CD4-positive, alpha-beta T cell treated with Interleukin-6 for 4 hours (primary cell): ENCODE results near the gene SMYD2.

ENCODE experiments used
- DNase-seq: peaks from one replicate; pipeline ENCODE4 v3.0.0-alpha.2; 2020; ENCODE audit warnings: mixed read lengths

SMYD2 gene

GRCh38 chr1:214329470-214330220, 48.7 kb downstream of the SMYD2 start:
- no peak for DNase-seq

- DNase-seq: no peak
These were observed 49.3 kb downstream of the SMYD2 start for GRCh38 chr1:214330222-214330621.

DNA sequence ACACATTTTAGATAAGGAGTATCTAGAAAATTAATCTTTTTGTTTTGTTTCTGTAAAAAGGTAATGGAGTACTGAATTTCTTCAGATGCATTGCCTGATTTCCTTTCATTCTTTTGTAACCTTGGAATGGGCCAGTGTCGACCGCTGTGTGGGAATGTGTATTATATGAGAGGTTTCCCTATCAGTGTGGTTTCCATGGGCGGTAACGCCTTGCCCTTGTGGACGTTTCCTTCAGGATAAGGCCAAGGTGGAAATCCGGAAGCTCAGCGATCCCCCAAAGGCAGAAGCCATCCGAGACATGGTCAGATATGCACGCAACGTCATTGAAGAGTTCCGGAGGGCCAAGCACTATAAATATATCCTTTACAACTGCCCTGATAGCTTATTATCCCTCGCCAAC, 49.8 kb downstream of the SMYD2 start:
- no peak for DNase-seq

GRCh38 chr1:214331180-214331579, 50.2 kb downstream of the SMYD2 start:
- no peak for DNase-seq

- DNase-seq: peak; percentile 61
These were observed 51.0 kb downstream of the SMYD2 start for GRCh38 chr1:214331827-214332423.

GRCh38 chr1:214332946-214333798, 52.2 kb downstream of the SMYD2 start:
- peak; percentile 41 for DNase-seq

DNA sequence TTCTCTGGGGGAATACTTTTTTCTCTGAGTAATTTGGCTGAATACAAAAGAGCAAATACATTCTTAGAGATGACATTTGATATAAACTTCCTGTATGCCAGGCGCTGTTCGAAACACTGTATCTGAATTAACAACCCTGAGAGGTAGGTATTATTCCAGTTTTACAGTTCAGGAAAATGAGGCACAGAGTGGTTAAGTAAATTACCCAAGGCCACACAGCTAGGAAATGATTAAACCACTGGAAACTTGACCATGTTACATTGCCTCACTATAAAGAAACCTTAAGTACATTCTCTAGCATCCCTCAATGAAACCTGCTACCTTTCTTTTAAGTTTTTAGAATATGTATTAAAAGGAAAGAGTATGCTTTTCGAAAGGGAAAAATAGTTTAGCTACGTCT, 54.6 kb downstream of the SMYD2 start:
- no peak for DNase-seq

GRCh38 chr1:214337015-214337414, 56.1 kb downstream of the SMYD2 start:
- no peak for DNase-seq

DNA sequence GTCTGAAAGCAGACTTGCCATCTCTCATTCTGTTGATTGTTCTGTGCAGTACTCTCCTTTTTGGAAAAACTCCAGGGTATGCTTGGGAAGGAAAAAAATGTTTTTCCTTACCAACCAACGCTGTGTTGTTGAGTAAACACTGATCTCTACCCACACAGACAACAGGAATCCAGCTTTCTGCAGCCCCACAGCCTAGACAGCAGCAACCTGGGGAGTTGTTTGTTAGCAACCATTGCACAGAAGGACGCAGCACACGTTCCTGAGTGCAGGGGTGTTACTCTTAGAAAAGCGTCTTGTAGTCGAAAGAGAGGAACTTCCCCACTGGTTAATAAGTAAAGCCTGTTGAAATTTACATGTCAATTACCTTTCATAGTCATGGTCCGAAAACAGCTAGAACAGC, 56.6 kb downstream of the SMYD2 start:
- no peak for DNase-seq

GRCh38 chr1:214338212-214338611, 57.3 kb downstream of the SMYD2 start:
- DNase-seq: no peak

- no peak for DNase-seq
These were observed 60.5 kb downstream of the SMYD2 start for GRCh38 chr1:214341459-214341858.

DNA sequence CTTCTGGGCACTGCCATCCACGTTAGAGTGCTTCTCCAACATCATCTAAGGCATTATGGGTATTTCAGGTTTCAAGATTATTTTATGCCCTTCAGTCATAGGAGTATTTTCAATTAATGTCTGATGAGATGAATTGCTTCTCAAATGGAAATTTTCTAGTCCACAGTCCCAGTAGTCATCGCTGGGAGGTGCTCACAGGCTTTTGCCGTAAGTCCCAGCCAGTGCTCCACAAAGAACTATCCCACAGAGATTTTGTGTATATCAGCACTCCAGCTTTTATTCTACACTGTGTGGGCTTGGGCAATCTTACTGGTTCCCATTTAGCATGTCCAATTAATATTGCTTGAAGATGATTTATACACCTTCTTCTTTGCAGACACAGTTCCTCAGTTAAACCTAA, 61.0 kb downstream of the SMYD2 start:
- DNase-seq: no peak

DNA sequence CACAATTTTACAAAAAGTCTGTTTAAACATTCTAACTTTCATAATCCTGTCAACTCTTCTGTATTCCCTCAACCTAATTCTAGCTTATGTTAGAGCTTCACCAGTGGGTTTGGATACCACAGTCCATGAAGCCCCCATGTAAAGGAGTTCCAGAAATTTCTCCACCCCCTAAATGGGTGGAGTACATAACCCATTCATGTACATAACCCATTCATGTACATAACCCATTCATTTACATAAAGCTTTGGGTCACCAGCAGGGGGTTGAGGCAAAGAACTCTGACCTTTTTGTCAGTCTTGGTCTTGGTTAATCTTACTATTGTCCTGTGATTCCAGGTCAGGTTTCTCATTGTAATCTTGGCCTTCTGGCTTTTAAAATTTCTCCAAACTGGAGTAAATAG, 61.6 kb downstream of the SMYD2 start:
- no peak for DNase-seq

DNA sequence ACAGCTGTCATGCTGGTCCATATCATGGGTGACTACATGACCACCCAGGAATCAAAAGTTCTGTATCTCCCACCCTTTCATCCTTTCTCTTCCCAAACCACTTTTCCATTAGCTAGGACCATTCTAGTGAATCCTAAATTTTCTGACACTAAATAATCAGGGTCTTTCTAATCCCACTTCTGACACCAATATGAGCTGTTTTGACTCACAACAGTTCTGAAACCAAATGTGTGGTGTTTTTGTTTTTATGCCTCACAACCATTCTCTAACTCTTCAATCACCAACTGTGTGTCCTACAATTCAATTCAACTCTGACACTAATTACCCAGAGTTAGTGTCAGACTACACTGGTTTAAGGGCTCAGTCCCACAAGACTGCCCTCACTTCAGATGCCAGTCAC, 63.9 kb downstream of the SMYD2 start:
- DNase-seq: no peak

- no peak for DNase-seq
These were observed 68.0 kb downstream of the SMYD2 start for GRCh38 chr1:214349008-214349407.

DNA sequence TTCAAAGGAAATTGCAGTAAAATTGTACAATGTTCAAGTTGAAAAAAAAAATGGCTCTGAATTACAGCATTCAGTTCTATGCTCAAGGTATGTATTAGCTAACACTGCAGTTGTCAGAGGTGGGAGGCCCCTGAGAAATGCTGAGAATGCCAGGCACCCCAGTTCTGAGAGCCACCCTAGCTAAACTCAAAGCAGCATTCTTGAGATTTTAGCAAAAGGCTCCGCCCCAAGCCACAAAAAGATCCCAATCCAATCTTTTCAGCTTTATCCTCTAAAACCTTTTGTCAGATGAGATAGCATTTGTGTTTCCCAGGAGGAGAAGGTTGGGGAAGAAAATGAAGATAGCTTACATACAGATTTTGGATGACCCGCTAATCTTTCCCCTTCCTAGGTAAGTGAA, 68.8 kb downstream of the SMYD2 start:
- DNase-seq: no peak

- no peak for DNase-seq
These were observed 70.8 kb downstream of the SMYD2 start for GRCh38 chr1:214351551-214352277.

DNA sequence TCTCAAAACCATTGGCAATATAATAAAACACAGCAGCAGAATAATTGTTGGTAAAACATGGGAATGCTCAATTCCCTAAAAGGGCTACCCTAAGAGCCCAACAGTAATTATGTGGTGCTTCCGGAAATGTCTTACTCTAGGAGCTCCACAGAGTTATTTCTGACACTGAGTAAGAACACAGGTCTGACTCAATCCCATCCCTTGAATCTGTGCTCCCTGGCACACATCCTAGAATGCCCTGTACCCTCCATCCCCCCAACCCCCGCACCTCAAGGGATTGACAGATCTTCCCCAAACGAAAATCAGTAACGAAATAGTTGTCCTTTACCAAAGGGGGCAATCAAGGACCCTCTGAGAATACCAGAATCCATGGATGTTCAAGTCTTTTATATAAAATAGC, 71.9 kb downstream of the SMYD2 start:
- no peak for DNase-seq

GRCh38 chr1:214354440-214355148, 73.6 kb downstream of the SMYD2 start:
- no peak for DNase-seq

DNA sequence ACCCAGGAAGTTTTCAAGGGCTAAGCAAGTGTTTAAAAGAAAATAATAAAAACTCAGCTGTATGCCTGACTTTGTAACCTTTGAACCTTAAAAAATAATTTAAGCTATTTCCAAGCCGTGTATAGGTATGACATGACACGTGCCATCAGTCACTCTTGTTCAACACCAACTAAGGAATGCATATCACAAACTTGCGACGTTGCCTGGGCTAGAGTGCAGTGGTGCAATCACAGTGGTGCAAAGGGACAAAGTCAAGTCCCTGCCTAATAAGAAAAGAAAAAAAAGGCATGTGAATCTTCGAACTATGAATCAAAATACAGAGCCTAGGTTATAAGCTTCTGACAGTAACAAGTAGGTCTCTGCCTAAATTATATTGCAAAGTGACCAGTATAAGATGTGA, 79.2 kb downstream of the SMYD2 start:
- no peak for DNase-seq

GRCh38 chr1:214360525-214361164, 79.7 kb downstream of the SMYD2 start:
- no peak for DNase-seq

GRCh38 chr1:214361636-214362035, 80.7 kb downstream of the SMYD2 start:
- DNase-seq: no peak
